HEK293T (cell line): Measurements from ENCODE around the gene HPRT1.

Experiments used
- CTCF ChIA-PET: fragments of 350-600 bp; formaldehyde crosslinking; extraction: SDS; loops from one replicate; lab custom pipeline; 2021; ENCODE audit warnings: antibody characterized with exemption, inconsistent platforms; lab: Yijun Ruan, JAX
- POLR2A ChIA-PET: fragments of 350-600 bp; formaldehyde crosslinking; extraction: SDS; loops from one replicate; lab custom pipeline; 2020; ENCODE audit warnings: antibody characterized with exemption, inconsistent platforms; lab: Yijun Ruan, JAX
- DNase-seq: peaks from one replicate; pipeline ENCODE4 v3.0.0; 2012; ENCODE audit warnings: mixed read lengths; ENCODE audit errors: extremely low spot score
- ARNT ChIP-seq: fragments of 450-650 bp; IDR thresholded peaks from 2 replicates; pipeline ENCODE4 v1.6.1; 2017; ENCODE audit warnings: mild to moderate bottlenecking
- BHLHE40 ChIP-seq: fragments of 450-650 bp; IDR thresholded peaks from 2 replicates; pipeline ENCODE4 v1.6.1; 2016; ENCODE audit warnings: mild to moderate bottlenecking, moderate library complexity, borderline replicate concordance
- CTBP1 ChIP-seq: fragments of 450-650 bp; IDR thresholded peaks from 2 replicates; pipeline ENCODE4 v1.6.1; 2016; ENCODE audit warnings: borderline replicate concordance
- ELF4 ChIP-seq: fragments of 450-650 bp; IDR thresholded peaks from 2 replicates; pipeline ENCODE4 v1.6.1; 2017; ENCODE audit warnings: antibody characterized with exemption
- FOXA1 ChIP-seq: fragments of 450-650 bp; IDR thresholded peaks from 2 replicates; pipeline ENCODE4 v1.6.1; 2016; ENCODE audit warnings: mild to moderate bottlenecking
- FOXK2 ChIP-seq: fragments of 450-650 bp; IDR thresholded peaks from 2 replicates; pipeline ENCODE4 v1.6.1; 2016; ENCODE audit warnings: mild to moderate bottlenecking
- FOXM1 ChIP-seq: fragments of 450-650 bp; IDR thresholded peaks from 2 replicates; pipeline ENCODE4 v1.6.1; 2017; ENCODE audit warnings: mild to moderate bottlenecking, borderline replicate concordance
- HDGF ChIP-seq: fragments of 450-650 bp; IDR thresholded peaks from 2 replicates; pipeline ENCODE4 v1.6.1; 2017; ENCODE audit warnings: antibody characterized with exemption, borderline replicate concordance
- L3MBTL2 ChIP-seq: fragments of 450-650 bp; conservative IDR thresholded peaks from 2 replicates; pipeline ENCODE4 v1.6.1; 2016; ENCODE audit warnings: mild to moderate bottlenecking
- LEF1 ChIP-seq: fragments of 450-650 bp; IDR thresholded peaks from 2 replicates; pipeline ENCODE4 v1.6.1; 2017; ENCODE audit warnings: mild to moderate bottlenecking, borderline replicate concordance
- NFRKB ChIP-seq: fragments of 450-650 bp; IDR thresholded peaks from 2 replicates; pipeline ENCODE4 v1.6.1; 2016; ENCODE audit warnings: mild to moderate bottlenecking, moderate library complexity
- SP1 ChIP-seq: fragments of 450-650 bp; IDR thresholded peaks from 2 replicates; pipeline ENCODE4 v1.6.1; 2017
- SUZ12 ChIP-seq: fragments of 450-650 bp; IDR thresholded peaks from 2 replicates; pipeline ENCODE4 v1.6.1; 2016; ENCODE audit warnings: mild to moderate bottlenecking
- TARDBP ChIP-seq: fragments of 450-650 bp; IDR thresholded peaks from 2 replicates; pipeline ENCODE4 v1.6.1; 2016
- ZNF384 ChIP-seq: fragments of 450-650 bp; IDR thresholded peaks from 2 replicates; pipeline ENCODE4 v1.6.1; 2016
- TF ChIP-seq, protein P1 (sequence below): fragments of 450-650 bp; IDR thresholded peaks from 2 replicates; pipeline ENCODE4 v1.6.1; 2016

Gene HPRT1

GRCh38 chrX:134546187-134546586, 86.2 kb downstream of the HPRT1 start:
- POLR2A ChIA-PET: interaction anchor here (1.7 kb wide), 1 partner anchor 169 kb away, joined by 5 read pairs; no protein-coding TSS in a partner anchor
- no peak for DNase-seq
- CTCF ChIA-PET: no interaction called here
- TF ChIP-seq SP1 (no peak), LEF1 (no peak), CTBP1 (no peak), L3MBTL2 (no peak), ELF4 (no peak), TARDBP (no peak), SUZ12 (no peak), NFRKB (no peak), BHLHE40 (no peak), ARNT (no peak), FOXA1 (no peak)

GRCh38 chrX:134547047-134547679, 87.2 kb downstream of the HPRT1 start:
- ChIA-PET CTCF (no interaction called here), POLR2A (no interaction called here)
- TF ChIP-seq L3MBTL2: no peak
- no peak for TF ChIP-seq SUZ12
- TF ChIP-seq ELF4: no peak
- no peak for TF ChIP-seq HDGF
- TF ChIP-seq BHLHE40: no peak
- no peak for TF ChIP-seq SP1
- TF ChIP-seq ARNT: no peak
- TF ChIP-seq CTBP1: no peak
- TF ChIP-seq ZNF384: no peak
- TF ChIP-seq LEF1: no peak
- TF ChIP-seq TARDBP: no peak
- TF ChIP-seq FOXA1: no peak
- no peak for TF ChIP-seq FOXM1
- TF ChIP-seq, protein P1, sequence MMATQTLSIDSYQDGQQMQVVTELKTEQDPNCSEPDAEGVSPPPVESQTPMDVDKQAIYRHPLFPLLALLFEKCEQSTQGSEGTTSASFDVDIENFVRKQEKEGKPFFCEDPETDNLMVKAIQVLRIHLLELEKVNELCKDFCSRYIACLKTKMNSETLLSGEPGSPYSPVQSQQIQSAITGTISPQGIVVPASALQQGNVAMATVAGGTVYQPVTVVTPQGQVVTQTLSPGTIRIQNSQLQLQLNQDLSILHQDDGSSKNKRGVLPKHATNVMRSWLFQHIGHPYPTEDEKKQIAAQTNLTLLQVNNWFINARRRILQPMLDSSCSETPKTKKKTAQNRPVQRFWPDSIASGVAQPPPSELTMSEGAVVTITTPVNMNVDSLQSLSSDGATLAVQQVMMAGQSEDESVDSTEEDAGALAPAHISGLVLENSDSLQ: no peak
- no peak for TF ChIP-seq FOXK2
- TF ChIP-seq NFRKB: no peak
- DNase-seq: no peak

GRCh38 chrX:134548257-134549201, 88.6 kb downstream of the HPRT1 start:
- no peak for DNase-seq
- CTCF ChIA-PET: no interaction called here
- TF ChIP-seq L3MBTL2 (no peak), SP1 (no peak), TARDBP (no peak), ARNT (no peak), FOXK2 (no peak), ELF4 (no peak), ZNF384 (0 out of 2 replicates have a peak, but pooled peaks have one; percentile 22), FOXM1 (no peak)
- TF ChIP-seq, protein P1: peak; percentile 82
- POLR2A ChIA-PET: no interaction called here
